Ectodermal cell (in vitro differentiated cells): ENCODE measurements around the gene SPATA31D4.
"Not testable (repeated sequence)": the region's sequence is repeated elsewhere in the genome, so short reads cannot be mapped to it uniquely, and the experiment has no call there.

ENCODE experiments used
- H3K27ac ChIP-seq: 2 replicates; pipeline ENCODE4 v1.7.0; 2013; ENCODE audit warnings: mild to moderate bottlenecking, low read depth, low read length; ENCODE audit not compliant: insufficient read depth, poor library complexity, severe bottlenecking
- H3K27me3 ChIP-seq: 2 replicates; pipeline ENCODE4 v1.7.0; 2013; ENCODE audit warnings: mild to moderate bottlenecking, low read length; ENCODE audit not compliant: insufficient read depth, control insufficient read depth, poor library complexity, severe bottlenecking
- H3K36me3 ChIP-seq: one replicate; pipeline ENCODE4 v1.7.0; 2013; ENCODE audit warnings: low read length; ENCODE audit not compliant: control insufficient read depth, insufficient read depth
- H3K4me1 ChIP-seq: one replicate; pipeline ENCODE4 v1.7.0; 2013; ENCODE audit warnings: low read length; ENCODE audit not compliant: control insufficient read depth, insufficient read depth
- H3K4me3 ChIP-seq: 2 replicates; pipeline ENCODE4 v1.7.0; 2013; ENCODE audit warnings: low read depth, low read length, control low read depth; ENCODE audit not compliant: insufficient read depth
- H3K9me3 ChIP-seq: 2 replicates; pipeline ENCODE4 v1.7.0; 2013; ENCODE audit warnings: mild to moderate bottlenecking, low read length, moderate library complexity; ENCODE audit not compliant: control insufficient read depth
- WGBS, 2 experiments: methylation state at CpG; one replicate each; pipeline ENCODE4 v1.1.7; 2013; ENCODE audit warnings: missing lambda C conversion rate in 2 of 2; 5-methylcytosine and 5-hydroxymethylcytosine counted together

Gene SPATA31D4

DNA sequence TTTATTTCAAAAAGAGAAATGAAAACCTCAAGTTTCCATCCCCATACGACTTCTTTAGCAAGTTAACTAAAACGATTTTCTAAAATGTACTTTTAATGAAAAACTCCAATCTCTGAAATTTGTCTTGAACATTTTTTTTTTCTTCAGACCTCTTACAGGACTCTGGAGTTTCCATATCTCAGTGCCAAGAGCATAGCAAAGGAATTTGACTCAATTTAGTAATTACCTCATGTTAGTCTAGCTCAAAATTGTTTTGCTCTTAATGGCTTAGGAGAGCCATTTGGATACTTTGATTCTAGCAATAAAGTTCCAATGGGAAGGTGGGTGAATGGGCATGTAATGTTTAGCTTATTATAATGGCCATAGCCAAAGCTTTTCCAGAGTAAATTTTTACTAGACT, 26.0 kb upstream of the SPATA31D4 start:
- Histone ChIP-seq H3K4me3 (no peak overlapping the region), H3K36me3 (no peaks in the 10 kb centered on the region), H3K27ac (no peak overlapping the region), H3K4me1 (no peaks in the 10 kb centered on the region), H3K9me3 (no peaks in the 10 kb centered on the region), H3K27me3 (no peaks in the 10 kb centered on the region)
- WGBS, 2 experiments, result 90 to 92% methylated on average over 2 of the region's 2 CpGs

- H3K27me3 ChIP-seq, result no peaks in the 10 kb centered on the region
- no peaks in the 10 kb centered on the region for H3K36me3 ChIP-seq
- no peak overlapping the region for H3K4me3 ChIP-seq
- H3K4me1 ChIP-seq, result no peaks in the 10 kb centered on the region
- no peaks in the 10 kb centered on the region for H3K9me3 ChIP-seq
- no peak overlapping the region for H3K27ac ChIP-seq
- 92 to 96% methylated on average over 2 to 3 of the region's 3 CpGs for WGBS, 2 experiments
Measured at GRCh38 chr9:81902626-81903025, 25.6 kb upstream of the SPATA31D4 start.

DNA sequence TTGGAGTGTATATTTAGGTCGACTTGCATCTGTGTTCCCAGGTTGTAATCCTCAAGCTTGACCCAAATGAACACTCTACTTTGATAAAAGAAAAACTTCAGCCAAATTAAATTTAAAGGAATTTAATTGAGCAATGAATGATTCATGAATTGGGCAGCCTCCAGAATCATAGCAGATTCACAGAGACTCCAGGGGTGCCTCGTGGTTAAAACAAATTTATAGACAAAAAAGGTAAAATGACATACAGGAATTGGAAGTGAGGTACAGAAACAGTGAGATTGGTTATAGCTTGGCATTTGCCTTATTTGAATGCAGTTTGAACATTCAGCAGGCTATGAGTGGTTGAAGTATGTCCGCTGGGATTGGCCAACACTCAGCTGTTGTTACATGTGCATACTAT, 21.6 kb upstream of the SPATA31D4 start:
- 83 to 95% methylated on average over 3 of the region's 3 CpGs for WGBS, 2 experiments
- Histone ChIP-seq H3K27me3 (no peaks in the 10 kb centered on the region), H3K27ac (no peak overlapping the region), H3K4me3 (no peak overlapping the region), H3K9me3 (no peaks in the 10 kb centered on the region), H3K4me1 (no peaks in the 10 kb centered on the region), H3K36me3 (no peaks in the 10 kb centered on the region)

DNA sequence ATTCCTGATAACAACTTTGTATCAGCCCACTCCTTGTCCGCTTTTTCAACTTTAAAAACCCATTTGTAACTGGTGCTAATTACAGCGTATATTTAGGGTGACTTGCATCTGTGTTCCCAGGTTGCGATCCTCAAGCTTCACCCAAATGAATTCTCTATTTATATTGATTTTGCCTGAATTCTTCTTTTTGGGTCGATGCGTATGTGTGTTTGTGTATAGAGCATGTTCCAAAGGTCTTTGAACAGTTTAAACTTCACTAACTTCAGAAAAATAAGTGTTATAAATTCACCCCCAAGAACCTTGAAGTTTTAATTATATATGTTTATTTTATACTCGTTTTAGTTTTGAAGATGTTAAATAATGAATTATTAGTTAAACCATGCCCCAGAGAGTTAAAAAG, 16.1 kb upstream of the SPATA31D4 start:
- no peaks in the 10 kb centered on the region for H3K27me3 ChIP-seq
- 93 to 98% methylated on average over 3 of the region's 6 CpGs for WGBS, 2 experiments
- no peak overlapping the region for H3K27ac ChIP-seq
- H3K9me3 ChIP-seq, result no peaks in the 10 kb centered on the region
- no peak overlapping the region for H3K4me3 ChIP-seq
- no peaks in the 10 kb centered on the region for H3K36me3 ChIP-seq
- no peaks in the 10 kb centered on the region for H3K4me1 ChIP-seq

DNA sequence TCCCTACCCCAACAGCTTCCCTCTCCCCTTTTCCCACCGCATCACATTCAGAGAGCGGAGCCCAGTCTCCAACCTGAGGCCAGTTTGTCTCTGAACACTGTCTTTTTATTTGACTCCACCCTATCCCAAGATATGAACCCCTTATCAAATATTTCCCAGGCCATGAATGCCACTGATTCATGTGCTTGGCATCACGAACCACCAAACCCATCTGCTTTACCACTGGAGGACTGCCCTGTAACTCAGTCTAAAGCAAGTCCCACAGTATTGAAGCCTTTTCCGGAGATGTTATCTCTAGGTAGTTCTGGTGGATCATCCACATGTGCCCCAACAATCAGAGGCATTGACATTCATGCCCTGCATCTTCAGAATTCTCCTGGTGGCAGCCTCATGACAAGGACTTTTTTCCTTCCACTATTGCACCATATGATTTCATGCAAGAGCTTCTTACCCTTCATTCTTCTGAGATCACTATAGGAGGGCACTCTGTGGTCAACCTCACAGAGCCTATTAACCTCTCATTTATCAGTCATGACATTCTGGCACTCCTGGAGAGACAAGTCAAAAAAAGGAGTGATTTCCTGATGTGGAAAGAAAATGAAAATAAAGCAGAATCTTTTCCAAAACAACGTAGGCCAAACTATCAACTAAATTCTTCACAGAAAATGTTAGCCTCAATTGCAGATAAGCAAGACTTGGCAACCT, 12.3 kb upstream of the SPATA31D4 start:
- Histone ChIP-seq H3K27ac (no peak overlapping the region), H3K36me3 (no peaks in the 10 kb centered on the region), H3K4me3 (no peak overlapping the region), H3K27me3 (no peaks in the 10 kb centered on the region), H3K4me1 (no peaks in the 10 kb centered on the region), H3K9me3 (no peaks in the 10 kb centered on the region)
- 95% methylated on average over 5 of the region's 5 CpGs for WGBS, 2 experiments

GRCh38 chr9:81918507-81918906, 9.7 kb upstream of the SPATA31D4 start:
- H3K4me3 ChIP-seq, H3K27me3 ChIP-seq, H3K27ac ChIP-seq, H3K36me3 ChIP-seq, H3K9me3 ChIP-seq, H3K4me1 ChIP-seq: not testable (repeated sequence)
- no CpG with 5 or more reads among the region's 3 CpGs for WGBS, 2 experiments

DNA sequence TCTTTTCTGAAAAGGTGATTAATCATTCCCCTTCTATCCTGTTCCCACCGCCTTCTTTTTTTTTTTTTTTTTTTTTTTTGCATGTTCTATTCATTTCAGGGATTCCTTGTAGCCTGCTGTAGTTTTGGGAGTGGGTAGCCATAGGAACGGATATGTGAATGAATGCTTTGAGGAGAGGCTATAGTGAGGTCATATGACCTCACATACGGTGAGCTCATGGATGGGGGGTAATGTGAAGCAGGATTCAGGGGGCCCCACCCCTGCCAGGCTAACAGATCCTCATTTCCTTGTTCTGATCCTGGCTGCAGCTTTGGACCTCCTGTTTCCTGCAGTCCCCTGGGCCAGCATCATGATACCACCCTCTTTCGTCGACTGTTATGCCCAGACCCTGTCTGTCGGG, 1.9 kb downstream of the SPATA31D4 start:
- not testable (repeated sequence) for H3K27me3 ChIP-seq, H3K9me3 ChIP-seq, H3K4me3 ChIP-seq, H3K27ac ChIP-seq, H3K4me1 ChIP-seq, H3K36me3 ChIP-seq
- WGBS, 2 experiments, result no CpG with 5 or more reads among the region's 6 CpGs

GRCh38 chr9:81933547-81933946, 5.3 kb downstream of the SPATA31D4 start:
- H3K9me3 ChIP-seq, H3K27me3 ChIP-seq, H3K27ac ChIP-seq, H3K4me3 ChIP-seq, H3K4me1 ChIP-seq, H3K36me3 ChIP-seq: not testable (repeated sequence)
- WGBS, 2 experiments, result no CpG with 5 or more reads among the region's 3 CpGs

GRCh38 chr9:81943393-81943792, 15.2 kb downstream of the SPATA31D4 start, which contains the start of gene SPATA31D3:
Gene SPATA31D3 (plus strand): TSS chr9:81943500. CDS start chr9:81943586, 86 bp downstream.
- H3K4me3 ChIP-seq, H3K27me3 ChIP-seq, H3K27ac ChIP-seq, H3K4me1 ChIP-seq, H3K9me3 ChIP-seq, H3K36me3 ChIP-seq: not testable (repeated sequence)
- WGBS, 2 experiments, result no CpG with 5 or more reads among the region's 2 CpGs

GRCh38 chr9:81948650-81949049, 20.4 kb downstream of the SPATA31D4 start:
- H3K4me1 ChIP-seq, H3K27ac ChIP-seq, H3K9me3 ChIP-seq, H3K27me3 ChIP-seq, H3K4me3 ChIP-seq, H3K36me3 ChIP-seq: not testable (repeated sequence)
- WGBS, 2 experiments, result 80% methylated on average over 1 of the region's 3 CpGs; no CpG with 5 or more reads in 1 of the 2 experiments

DNA sequence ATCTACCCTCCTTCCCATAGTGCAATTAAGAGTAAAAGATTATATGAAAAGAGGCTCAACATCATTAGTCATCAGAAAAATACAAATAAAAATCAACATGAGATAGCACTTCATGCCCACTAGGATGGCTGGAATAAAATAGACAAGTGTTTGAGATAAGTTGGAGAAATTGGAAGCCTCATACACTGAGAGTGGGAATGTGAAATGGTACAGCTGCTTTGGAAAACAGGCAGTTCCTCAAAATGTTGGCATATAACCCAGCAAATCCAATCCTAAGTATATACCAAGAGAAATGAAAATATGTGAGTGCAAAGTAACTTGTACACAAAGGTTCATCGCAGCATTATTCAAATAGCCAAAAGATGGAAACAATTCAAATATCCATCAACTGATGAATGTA, 24.9 kb downstream of the SPATA31D4 start:
- H3K9me3 ChIP-seq, result peaks cover 2% of the 10 kb centered on the region
- H3K36me3 ChIP-seq, result no peaks in the 10 kb centered on the region
- no peaks in the 10 kb centered on the region for H3K27me3 ChIP-seq
- H3K27ac ChIP-seq, result no peak overlapping the region
- no peaks in the 10 kb centered on the region for H3K4me1 ChIP-seq
- WGBS, 2 experiments, result no CpG with 5 or more reads among the region's 1 CpG
- no peak overlapping the region for H3K4me3 ChIP-seq
